ENCODE results near the gene MCCC2.
"Not testable (repeated sequence)": the region's sequence is repeated elsewhere in the genome, so short reads cannot be mapped to it uniquely, and the experiment has no call there.

The MCCC2 gene

DNA sequence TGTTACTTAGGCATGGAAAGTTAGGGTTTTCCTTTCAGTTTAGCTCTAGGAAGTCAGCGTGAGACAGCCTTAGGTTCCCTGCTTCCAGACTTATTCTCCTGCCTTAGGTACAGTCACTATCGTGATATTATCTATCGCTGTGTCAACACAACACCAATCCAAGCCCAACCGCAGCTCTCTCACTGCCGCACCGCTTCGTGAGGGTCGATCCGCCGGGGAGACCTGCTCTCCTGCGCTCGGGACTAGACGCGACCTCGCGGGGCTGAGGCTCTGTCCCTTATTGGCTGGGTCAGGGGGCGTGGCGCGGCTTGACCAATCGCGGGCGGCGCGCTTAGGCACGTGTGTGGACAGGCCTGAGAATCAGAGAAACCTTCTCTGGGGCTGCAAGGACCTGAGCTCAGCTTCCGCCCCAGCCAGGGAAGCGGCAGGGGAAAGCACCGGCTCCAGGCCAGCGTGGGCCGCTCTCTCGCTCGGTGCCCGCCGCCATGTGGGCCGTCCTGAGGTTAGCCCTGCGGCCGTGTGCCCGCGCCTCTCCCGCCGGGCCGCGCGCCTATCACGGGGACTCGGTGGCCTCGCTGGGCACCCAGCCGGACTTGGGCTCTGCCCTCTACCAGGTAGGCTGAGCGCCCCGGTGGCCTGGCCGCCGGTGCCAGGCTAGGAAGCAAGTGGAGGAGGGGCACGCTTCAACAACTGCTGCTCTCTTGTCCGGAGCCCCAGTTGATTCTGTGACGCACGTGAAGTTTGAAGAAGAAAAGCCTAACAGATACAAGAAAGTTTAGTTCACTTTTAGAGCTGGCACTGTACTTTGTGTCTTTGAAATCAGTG, at the start of gene MCCC2:
Gene MCCC2 (plus strand): TSS at position 400 of the 825 bp plus-strand sequence. CDS start 86 bp downstream, at position 486.
- DNase-seq (ENCODE audit: low spot score), result peak; percentile 96

DNA sequence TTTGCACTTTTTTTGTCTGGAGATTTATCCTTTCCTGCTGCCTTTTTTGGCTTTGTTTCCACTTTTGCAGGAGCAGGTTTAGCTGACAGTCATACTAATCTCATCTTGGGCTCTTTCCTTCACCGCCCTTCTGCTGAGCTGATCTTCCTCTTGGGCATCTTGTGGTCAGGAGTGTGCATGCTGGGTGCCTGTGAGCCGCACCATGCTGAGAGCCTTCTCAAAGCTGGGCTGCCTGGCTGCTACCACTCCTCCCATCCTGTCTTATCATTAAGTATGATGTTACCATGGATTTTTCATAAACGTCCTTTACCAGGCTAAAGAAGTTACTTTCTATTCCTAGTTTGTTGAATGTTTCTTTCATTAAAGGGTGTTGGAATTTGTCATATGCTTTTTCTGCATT, 49.5 kb upstream of the MCCC2 start:
- DNase-seq (ENCODE audit: low spot score), result no peak

DNA sequence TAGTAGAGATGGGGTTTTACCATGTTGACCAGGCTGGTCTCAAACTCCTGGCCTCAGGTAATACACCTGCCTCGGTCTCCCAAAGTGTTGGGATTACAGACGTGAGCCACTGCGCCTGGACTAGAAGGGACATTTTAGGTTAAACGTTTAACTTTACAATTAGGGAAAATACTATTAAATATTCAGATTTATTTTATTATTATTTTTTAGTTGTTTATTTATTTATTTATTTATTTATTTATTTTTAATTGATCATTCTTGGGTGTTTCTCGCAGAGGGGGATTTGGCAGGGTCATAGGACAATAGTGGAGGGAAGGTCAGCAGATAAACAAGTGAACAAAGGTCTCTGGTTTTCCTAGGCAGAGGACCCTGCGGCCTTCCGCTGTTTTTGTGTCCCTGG, 36.3 kb upstream of the MCCC2 start:
- DNase-seq (ENCODE audit: low spot score), result not testable (repeated sequence)

DNA sequence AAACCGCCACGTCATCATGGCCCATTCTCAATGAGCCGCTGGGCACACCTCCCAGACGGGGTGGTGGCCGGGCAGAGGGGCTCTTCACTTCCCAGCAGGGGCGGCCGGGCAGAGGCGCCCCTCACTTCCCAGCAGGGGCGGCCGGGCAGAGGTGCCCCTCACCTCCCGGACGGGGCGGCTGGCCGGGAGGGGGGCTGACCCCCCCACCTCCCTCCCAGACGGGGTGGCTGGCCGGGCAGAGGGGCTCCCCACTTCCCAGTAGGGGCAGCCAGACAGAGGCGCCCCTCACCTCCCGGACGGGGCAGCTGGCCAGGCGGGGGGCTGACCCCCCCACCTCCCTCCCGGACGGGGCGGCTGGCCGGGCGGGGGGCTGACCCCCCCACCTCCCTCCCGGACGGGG, 35.6 kb upstream of the MCCC2 start:
- not testable (repeated sequence) for DNase-seq (ENCODE audit: low spot score)

DNA sequence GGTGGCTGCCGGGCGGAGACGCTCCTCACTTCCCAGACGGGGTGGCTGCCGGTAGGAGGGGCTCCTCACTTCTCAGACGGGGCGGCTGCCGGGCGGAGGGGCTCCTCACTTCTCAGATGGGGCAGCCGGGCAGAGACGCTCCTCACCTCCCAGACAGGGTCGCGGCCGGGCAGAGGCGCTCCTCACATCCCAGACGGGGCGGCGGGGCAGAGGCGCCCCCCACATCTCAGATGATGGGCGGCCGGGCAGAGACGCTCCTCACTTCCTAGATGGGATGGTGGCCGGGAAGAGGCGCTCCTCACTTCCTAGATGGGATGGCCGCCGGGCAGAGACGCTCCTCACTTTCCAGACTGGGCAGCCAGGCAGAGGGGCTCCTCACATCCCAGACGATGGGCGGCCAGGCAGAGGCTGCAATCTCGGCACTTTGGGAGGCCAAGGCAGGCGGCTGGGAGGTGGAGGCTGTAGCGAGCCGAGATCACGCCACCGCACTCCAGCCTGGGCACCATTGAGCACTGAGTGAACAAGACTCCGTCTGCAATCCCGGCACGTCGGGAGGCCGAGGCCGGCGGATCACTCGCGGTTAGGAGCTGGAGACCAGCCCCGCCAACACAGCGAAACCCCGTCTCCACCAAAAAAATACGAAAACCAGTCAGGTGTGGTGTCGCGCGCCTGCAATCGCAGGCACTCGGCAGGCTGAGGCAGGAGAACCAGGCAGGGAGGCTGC, 35.0 kb upstream of the MCCC2 start:
- not testable (repeated sequence) for DNase-seq (ENCODE audit: low spot score)

DNA sequence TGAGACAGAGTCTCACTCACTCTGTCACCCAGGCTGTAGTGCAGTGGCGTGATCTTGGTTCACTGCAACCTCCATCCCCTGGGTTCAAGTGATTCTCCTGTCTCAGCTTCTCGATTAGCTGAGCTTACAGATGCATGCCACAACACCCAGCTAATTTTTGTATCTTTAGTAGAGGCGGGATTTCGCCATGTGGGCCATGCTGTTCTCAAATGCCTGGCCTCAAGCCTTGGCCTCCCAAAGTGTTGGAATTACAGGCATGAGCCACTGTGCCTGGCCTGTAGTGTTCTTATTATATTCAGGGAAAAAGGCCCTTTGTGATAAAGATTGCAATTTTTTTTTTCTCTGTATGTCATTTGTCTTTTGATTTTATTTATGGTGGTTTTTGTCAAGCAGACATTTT, 24.0 kb upstream of the MCCC2 start:
- no peak for DNase-seq (ENCODE audit: low spot score)

DNA sequence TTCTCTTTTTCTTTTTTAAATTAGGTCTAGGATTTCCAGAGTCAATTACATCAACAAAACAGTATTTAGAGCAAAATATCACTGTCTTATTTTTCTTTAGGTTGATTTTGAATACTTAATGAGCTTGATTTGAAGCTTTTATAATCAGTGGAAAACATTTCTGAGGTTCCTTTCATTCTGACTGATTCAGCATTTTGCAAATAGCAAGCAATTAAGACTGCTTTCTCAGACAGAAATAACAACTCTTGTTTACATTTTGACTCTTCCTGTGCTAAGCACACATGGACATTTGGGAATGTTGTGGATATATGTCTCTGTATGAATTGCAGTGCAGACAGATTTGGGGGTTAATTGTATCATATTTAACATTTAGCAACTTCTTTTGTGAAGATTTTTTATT, 22.2 kb upstream of the MCCC2 start:
- DNase-seq (ENCODE audit: low spot score), result no peak

DNA sequence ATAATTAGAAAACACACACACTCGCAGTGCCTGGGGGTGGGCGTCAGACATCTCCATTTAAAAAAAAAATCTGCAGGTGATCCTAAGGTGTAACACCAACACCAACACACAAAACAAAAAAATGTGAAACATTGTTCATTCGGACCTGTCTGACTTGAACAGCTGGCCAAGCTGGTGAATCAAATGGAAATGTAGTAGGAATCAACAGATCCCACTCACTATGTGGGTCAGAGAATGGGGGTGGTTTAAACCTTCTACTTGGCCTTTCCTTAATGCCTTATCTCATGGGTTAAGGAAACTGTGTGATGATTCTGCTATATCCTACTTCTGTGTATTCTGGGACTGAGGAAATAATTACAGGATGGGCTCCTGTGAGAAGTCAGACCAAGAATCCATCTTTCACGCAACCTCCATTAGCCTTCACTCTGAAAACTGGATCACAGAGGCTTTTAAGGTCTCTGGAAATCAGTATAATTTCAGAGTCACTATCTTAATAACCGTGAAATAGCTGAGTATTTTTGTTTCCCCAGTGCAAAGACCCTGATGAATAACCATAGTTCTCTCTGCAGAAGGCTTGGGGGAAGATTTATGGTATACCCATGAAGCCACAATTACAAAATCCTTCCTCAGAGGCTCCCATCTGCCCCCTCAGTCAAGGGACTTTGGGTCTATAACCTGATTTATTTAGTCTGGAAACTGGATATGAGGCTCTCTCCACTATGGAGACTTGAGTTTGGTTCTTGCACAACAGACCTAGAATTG, 17.2 kb upstream of the MCCC2 start:
- no peak for DNase-seq (ENCODE audit: low spot score)

DNA sequence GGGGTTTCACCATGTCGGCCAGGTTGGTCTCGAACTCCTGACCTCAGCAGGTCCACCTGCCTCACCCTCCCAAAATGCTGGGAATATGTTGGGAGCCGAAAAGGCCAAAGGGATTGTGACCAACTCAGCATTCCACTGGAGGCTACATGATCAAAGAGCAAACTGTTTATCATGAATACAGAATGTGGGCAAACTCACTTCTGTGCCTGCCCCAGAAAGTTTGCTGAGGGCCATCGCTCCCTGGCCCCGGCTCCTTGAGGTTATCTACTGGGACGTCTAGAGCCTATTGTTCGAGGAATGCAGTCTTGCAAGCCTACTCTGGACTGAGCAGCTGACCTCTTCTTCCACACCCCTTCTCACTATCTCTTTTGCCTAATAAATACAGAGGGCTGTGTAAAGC, 15.3 kb upstream of the MCCC2 start:
- not testable (repeated sequence) for DNase-seq (ENCODE audit: low spot score)

DNA sequence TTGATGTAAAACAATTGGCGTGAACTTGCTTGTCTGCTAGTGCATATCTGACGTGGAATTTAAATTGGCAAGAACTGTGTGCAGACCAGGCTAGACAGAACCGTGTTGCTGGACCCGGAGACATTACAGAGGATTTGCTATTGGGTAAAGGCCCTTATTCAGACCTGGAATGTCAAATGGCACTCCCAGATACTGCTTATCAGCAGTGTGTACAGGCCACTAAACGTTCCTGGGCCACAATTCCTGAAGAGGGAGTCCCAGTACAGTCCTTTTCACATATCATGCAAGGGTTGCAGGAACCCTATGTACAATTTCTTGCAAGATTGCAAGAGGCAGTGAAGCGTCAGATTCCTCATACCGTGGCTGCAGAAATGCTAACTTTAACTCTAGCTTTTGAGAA, 13.5 kb upstream of the MCCC2 start:
- no peak for DNase-seq (ENCODE audit: low spot score)

DNA sequence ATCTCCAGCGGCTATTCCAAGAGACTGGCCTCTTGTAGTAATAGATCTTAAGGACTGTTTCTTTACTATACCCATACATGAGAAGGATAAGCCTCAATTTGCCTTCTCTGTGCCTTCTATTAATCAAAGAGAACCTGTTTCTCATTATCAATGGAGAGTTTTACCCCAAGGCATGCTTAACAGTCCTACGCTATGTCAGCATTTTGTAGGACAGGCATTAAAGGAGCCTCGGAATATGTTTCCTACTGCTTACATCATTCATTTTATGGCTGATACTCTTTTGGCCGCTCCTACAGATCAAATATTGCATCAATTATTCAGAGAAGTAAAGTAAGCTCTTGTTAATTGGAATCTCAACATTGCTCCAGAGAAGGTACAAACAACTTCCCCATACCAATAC, 11.6 kb upstream of the MCCC2 start:
- DNase-seq (ENCODE audit: low spot score), result not testable (repeated sequence)

DNA sequence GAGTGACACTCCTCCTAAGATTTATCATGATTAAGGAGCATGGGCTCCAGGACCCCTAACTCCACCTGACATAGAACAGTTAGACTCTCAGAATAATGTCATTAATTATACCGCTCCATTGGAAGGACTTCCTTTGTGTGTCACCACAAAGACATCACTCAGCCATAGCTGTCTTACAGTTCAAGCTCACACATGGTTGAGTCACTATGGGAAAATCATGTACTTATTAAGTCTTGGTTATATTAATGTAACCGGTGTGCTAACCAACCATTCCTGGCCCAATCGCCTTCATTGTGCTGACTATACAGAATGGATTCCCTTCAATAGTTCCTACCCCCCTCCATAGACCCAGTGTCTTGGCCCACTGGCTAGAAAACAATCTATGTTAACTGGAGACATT, 10.9 kb upstream of the MCCC2 start:
- no peak for DNase-seq (ENCODE audit: low spot score)

DNA sequence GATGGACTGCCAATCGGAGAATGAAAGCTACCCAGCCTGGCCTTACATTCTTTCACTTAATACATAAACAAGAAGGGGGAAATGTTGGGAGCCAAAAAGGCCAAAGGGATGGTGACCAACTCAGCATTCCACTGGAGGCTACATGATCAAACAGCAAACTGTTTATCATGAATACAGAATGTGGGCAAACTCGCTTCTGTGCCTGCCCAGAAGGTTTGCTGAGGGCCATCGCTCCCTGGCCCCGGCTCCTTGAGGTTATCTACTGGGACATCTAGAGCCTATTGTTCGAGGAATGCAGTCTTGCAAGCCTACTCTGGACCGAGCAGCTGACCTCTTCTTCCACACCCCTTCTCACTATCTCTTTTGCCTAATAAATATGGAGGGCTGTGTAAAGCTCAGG, 9.3 kb upstream of the MCCC2 start:
- not testable (repeated sequence) for DNase-seq (ENCODE audit: low spot score)

DNA sequence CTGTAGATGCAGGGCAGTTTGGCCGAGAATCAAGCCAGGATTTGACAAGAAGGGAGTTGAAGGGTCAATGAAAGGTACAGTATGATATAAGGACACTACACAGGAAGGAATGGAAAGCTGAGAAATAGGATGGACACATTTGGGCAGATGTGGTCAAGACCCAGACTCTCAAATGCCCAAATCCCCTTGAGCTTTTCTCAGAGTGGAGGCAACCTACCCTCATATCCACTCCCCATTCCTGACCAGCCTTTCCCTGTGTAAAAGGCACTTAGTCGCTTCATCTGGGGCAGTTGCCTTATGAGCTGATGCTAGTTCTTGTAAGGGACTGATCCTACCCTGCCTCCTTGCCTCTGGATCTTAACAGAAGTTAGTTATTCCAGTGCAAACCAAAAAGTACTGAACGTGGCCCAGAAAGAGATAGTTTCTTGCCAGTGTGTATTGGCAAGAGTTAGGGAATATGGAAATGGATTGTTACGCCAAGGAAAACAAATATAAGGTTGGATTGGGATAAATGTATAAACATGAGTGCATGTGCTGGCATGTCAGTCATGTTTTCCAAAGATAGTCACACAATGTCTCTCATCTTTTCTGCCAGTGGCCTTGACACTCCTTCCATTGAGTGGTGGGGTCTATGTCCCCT, 4.1 kb upstream of the MCCC2 start:
- DNase-seq (ENCODE audit: low spot score), result no peak

DNA sequence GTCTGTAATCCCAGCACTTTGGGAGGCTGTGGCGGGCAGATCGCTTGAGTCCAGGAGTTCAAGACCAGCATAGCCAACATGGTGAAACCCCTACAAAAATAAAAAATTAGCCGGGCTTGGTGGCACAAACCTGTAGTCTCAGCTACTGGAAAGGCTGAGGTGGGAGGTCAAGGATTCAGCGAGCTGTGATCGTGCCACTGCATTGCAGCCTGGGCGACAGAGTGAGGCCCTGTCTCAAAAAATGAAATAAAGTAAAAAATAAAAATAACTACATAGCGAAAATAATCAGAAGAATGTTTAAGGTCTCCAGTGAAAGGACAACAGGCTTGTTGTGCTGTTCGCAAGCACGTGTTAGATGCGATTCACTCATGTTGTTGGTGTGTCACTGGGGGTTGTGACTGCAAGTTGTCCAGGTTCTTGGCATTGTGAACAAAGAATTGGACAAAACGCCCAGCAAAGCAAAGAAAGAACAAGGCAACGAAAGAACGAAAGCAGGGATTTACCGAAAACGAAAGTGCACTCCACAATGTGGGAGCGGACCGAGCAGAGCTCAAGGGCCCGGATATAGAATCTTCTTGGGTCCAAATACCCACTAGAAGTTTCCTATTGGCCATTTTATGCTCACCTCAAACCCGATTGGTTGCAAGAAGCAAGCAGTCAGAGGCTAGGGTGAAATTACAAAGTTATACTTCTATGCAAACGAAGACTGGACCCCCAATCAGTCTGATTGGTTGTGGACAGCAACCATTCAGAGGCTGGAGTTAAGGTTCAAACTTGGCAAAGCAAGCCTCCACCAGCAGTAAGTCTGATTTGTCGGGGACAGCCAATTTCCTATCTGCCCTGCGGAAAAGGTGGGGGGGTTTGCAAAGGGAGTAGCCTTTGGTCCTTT, 844 bp upstream of the MCCC2 start:
- DNase-seq (ENCODE audit: low spot score), result peak; percentile 10

DNA sequence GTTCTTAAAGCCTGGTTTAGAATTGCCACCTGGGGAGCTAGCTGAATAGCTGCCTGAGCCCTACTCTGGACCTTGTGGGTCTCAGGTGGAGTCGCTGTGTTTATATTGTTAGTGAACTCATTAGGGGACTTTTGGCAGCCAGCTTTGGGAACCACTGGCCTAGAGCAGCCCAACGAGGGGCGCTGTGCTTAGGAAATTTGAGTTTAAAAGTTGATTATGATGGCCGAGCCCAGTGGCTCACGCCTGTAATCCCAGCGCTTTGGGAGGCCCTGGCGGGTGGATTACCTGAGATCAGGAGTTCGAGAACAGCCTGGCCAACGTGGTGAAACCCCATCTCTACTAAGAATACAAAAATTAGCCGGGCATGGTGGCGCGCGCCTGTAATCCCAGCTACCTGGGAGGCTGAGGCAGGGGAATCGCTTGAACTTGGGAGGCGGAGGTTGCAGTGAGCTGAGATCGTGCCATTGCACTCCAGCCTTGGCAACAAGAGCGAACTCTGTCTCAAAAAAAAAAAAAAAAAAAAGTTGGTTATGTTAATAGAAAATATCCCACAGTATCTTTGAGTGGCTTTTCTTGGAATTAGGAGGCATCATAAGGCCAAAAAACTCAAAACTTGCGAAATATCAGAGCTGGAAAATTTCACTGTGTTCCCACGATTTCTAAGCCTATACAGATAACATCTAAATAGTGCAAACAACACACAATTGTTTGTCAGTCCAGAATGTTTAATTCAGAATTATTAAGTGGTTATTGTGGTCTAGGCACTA, 809 bp downstream of the MCCC2 start:
- no peak for DNase-seq (ENCODE audit: low spot score)

DNA sequence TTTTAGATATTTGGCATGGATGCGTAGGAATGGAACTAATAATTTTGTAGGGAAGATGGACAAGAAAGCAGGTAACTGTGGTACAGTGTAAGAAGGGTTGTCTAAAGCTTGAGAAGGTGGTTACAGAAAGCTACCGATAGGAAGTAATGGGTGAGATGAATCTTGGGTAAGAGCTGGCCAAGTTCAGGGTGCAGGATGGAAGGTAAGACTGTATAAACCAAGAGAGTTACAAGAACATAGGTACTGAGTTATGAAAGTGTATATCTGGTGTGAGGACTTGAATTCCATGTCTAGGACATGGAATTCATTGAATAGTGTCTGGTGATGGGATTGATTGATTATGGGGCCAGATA, 1.4 kb downstream of the MCCC2 start:
- no peak for DNase-seq (ENCODE audit: low spot score)

DNA sequence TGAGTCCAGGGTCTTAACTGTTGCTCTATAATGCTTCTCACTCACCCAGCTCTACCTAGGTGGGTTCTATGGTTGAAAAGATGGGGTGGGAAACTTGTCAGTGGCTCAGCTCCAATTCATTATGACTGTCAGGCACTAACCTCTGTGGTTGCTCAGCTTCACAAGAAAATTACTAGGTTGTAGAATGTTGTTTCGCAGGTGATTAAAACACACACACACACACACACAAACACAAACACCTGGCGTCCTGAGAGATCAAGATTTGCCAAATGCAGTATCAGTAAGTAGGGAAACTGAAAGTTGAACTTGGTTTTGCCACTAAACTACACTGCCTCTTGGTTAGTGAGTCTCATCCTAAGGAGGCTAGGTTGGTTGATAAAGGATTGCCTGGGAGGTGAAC, 2.8 kb downstream of the MCCC2 start:
- DNase-seq (ENCODE audit: low spot score), result no peak

DNA sequence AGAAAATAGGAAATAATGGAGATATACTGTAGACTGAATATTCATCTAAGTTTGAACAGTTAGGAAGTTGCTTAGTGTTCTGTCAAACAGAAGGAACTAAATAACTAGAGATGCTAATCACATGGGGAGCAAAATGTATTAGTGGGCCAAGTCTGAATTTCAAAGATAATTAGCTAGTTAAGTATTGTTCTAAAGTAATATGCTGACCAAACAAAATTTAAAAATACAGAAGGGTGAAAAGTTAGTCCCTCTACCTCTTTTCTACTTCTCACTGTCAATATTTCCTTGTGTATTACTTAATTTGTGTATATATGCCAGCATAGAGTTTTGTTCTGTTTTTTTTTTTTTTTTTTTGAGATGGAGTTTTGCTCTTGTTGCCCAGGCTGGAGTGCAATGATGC, 4.0 kb downstream of the MCCC2 start:
- no peak for DNase-seq (ENCODE audit: low spot score)

DNA sequence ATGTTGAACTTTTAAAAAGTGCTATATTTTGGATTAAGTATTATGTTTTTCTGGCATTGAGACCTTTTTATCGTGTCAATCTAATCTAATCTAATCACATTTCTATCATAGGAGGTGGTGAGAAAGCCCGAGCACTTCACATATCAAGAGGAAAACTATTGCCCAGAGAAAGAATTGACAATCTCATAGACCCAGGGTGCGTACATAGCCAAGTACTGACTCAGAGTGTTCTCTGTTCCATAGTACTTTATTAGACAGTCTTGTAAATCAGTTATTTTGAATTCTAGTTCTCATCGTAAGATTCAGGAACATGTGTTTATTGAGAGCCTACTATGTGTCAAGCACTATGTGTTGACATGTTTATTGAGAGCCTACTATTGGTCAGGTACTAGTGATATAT, 9.0 kb downstream of the MCCC2 start:
- no peak for DNase-seq (ENCODE audit: low spot score)

DNA sequence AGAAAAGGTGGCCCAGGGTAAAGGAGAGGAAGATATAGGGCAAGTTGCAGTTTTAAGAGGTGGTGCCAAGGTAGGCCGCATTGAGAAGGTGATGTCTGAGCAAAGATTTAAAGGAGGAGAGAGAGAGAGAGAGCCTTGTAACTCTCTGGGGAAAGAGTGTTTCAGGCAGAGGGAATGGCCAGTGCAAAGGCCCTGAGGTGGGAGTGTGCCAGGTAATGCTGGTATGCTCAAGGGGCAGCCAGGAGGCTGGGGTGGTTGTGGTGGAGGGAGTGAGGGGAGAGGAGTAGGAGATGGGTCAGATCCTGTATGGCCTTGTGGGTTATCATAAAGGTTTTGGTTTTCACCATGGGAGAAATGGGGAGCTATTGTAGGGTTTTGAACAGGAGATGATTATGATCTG, 9.9 kb downstream of the MCCC2 start:
- DNase-seq (ENCODE audit: low spot score), result no peak
